ENCODE measurements around the gene FAM151B.
"Not testable (repeated sequence)": the region's sequence is repeated elsewhere in the genome, so short reads cannot be mapped to it uniquely, and the experiment has no call there.

FAM151B gene, protein sequence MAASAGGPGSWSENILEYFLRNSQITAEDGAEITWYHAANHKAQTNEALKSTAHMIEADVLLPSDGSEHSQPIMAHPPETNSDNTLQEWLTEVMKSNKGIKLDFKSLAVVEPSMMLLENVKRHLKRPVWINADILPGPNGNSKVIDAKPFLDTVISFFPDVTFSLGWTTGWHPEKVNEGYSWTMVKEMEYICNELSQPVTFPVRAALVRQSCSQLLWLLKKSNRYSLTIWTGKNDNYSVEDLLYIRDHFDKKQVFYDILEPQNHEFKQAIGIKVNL

DNA sequence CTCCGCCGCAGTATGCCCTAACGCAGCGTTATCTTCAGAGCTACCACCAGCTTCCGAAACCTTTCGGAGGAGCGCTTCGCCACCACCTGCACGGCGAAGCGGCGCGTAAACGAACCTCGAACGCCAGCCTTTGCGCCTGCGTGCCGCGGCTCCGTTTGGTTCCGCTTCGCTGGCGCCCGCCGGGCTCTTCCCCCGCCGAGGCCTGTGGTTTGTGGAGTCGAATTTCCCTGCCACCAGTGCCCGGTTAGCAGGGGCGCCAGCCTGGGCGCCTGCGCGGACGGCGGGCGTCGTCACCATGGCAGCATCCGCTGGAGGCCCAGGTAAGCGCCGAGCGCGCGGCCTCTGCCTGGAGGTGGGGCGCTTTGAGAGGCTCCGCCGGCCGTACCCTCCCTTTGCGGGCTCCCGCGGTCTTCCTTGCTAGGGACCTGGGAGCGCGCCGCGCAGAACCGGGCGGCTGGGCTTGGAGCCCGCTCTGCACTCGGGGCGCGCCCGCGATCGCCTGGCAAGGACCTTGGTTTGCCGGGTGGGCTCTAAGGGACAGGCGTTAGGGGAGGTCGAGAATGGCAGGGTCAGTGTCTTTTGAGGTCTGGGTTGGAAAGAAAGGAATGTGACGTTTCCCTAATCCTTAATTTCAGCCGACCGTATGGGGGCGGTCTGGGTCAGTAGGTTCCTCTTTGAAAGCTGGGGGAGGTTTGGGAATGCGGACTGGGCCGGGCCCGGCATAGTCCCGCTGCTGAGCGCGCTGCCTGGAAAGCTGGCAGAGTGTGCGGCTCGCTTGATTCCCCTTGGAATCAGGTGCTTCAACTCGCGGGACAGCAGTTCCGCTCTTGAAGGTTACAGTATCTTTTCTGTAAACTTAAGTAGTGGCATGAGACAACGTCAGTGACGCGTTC lies at the start of gene FAM151B:
Gene FAM151B (plus strand): TSS at position 272 of the 893 bp plus-strand sequence. CDS start 24 bp downstream, at position 296.
- DNase-seq (ENCODE audit: low read depth, low spot score), result peak; percentile 98

DNA sequence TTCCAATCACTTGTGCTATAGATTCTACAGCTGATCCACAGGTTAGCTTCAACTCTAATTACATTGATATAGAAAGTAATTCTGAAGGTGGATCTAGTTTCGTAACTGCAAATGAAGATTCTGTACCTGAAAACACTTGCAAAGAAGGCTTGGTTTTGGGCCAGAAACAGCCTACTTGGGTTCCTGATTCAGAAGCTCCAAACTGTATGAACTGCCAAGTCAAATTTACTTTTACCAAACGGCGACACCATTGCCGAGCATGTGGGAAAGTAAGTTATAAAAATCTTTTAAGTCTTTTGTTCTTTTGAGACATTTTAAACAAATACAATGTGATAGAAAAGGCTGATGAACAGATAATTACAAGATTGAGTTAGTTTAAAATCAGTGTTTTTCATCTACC lies 49.2 kb upstream of the FAM151B start:
- no peak for DNase-seq (ENCODE audit: low read depth, low spot score)

DNA sequence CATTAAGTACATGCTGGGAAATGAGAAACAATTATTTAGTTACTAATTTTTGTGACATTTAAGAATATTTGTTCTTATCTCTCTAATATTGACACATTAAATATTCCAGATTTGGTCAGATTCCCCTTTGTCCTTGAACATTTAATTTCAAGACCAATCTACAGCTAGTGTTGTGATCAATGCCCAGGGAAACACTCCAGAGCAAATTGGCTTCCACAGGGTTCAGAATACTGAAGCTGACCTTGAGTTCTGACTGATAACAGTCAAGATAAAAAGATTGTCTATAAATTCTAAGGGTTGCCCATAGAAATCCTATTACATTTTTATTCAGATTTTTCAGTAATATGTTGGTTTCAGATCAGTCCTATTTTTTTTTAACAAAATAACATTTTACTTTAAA lies 48.7 kb upstream of the FAM151B start:
- no peak for DNase-seq (ENCODE audit: low read depth, low spot score)

DNA sequence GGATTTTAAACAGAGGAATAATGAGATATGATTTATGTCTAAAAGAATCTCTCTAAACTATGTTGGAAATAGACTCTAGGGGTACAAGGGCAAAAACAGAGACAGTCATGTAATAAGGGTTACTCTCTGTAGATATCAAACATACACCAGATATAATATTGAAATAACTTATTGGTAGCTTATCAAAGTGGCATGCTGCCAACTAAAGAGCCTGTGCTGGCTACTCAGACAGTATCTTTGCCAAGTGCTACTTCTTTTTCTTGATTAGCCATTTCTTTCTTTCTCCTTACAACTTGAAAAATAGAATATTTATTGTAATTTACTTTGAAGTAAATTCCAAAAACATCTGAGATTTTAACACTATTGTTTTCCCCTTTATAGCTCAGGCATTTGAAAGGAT lies 45.2 kb upstream of the FAM151B start:
- no peak for DNase-seq (ENCODE audit: low read depth, low spot score)

DNA sequence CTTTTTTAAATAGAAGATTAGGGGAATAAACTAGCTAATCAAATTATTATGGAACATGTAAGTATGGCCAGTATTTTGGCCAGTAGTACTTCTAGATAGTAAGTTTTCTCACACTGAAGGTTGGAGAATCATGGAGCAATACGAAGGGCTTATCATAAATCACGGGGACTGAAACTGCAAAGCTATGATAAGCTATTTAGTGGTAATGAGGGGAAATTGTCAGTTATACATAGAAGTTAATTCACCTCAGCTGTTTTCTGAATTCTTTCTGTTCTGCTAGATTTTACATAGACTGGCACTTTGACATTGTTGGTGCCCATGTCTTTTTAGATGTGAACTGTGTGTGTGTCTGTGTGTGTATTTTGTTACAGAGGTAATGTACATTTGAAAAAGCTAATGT lies 34.5 kb upstream of the FAM151B start:
- no peak for DNase-seq (ENCODE audit: low read depth, low spot score)

DNA sequence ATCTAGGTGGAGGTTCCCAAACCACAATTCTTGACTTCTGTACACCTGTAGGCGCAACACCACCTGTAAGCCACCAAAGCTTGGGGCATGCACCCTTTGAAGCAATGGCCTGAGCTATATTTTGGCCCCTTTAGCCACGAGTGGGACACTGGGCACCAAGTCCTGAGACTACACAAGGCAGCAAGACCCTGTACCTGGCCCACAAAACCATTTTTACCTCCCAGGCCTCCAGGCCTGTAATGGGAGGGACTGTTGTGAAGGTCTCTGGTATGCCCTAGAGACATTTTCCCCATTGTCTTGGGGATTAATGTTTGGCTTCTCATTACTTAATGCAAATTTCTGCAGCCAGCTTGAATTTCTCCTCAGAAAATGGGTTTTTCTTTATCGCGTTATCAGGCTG lies 24.6 kb upstream of the FAM151B start:
- DNase-seq (ENCODE audit: low read depth, low spot score), result no peak

DNA sequence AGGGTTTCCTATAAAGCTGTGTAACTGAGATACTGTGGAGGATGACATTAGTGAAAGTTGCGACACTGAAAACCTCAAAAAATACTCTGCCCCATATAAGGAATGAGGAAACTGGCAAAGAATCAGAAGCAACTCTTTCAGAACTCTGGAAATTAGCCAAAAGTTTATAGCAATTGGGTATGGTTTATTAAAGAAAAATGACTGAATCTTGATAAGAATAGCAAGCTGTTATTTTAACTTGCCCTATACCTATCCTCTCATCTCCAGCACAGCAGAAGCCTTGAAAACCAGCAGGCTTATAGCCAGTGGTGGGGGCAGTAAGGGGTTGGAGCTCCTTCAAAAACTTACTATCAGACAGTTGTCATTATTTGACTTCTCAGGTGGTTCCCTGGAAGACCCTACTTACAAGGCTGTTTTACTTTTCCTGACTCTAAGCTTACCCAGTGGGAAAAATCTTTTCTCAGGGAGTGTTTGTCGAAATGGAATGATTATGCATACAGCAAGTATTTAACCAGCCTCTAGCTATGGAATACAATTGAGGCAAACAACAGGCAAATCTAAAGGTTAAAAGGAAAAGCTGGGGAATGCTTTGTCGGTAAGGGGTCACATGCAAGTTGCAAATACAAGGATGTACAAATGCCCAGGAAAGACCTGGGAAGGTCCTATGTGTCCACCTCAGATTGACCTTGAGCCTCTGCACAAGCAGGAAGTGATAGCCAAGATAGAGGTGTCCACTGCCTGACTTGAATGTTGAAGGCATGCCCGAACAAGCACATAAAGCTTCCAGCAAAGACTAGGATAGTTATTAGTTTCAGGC lies 21.0 kb upstream of the FAM151B start:
- DNase-seq (ENCODE audit: low read depth, low spot score), result no peak

DNA sequence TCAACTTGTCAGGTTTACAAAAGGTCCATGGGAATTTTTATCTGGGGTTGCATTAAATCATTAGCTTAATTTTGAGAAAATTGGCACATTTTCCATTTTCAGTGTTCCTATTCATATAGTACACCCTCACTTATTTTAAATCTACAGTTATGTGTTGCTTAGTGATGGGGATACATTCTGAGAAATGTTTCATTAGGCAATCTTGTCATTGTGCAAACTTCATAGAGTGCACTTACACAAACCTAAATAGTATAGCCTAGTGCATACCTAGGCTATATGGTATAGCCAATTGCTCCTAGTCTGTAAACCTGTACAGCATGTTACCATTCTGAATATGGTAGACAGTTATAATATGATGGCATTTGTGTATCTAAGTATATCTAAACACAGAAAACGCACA lies 19.8 kb upstream of the FAM151B start:
- no peak for DNase-seq (ENCODE audit: low read depth, low spot score)

DNA sequence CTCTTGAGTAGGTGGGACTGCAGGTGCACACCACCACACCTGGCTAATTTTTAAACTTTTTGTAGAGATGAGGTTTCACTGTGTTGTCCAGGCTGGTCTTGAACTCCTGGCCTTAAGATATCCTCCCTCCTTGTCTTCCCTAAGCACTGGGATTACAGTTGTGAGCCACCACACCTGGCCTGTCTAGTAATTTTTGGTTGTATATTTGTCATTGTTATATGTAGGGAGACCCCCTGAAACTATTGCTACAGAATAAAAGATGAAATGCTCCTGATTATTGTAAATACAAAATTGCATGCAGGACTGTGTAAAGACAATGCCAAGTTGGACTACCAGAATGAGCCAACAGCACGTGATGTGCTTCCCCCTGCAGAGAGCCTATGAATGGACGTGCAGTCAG lies 17.3 kb upstream of the FAM151B start:
- not testable (repeated sequence) for DNase-seq (ENCODE audit: low read depth, low spot score)

DNA sequence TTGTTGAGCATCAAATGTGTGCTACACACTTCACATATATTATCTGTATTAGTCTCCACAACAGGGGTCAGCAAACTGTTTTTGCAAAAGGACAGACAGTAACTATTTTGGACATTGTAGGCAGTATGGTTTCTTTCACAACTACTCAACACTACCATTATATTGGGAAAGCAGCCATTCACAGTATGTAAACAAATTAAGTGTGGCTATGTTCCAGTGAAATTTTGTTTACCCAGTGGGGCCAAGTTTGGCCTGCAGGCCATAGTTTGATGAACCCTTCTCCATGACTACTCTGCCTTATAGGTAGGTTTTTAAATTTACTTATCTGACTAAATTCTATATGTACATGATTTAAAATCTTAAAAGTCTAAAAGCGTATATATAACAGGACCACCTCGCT lies 13.0 kb upstream of the FAM151B start:
- no peak for DNase-seq (ENCODE audit: low read depth, low spot score)

DNA sequence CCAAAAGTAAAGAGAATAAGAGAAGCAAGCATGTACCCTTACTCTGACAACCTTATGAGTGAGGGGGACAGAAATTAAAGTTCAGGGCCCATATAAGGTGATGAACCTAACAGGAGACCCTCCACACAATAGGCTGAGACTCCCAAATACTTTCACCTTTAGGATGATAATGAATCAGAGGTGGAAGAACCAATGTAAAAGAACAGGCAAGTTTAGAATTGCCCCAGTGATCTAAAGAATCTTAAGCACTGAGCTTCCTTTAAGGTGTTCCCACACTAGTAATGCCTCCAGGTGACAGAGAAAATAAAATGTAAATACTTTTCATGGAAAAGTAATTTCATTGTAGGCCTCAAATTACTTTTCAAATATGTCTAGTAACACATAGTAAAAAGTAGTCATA lies 8.2 kb upstream of the FAM151B start:
- DNase-seq (ENCODE audit: low read depth, low spot score), result no peak

DNA sequence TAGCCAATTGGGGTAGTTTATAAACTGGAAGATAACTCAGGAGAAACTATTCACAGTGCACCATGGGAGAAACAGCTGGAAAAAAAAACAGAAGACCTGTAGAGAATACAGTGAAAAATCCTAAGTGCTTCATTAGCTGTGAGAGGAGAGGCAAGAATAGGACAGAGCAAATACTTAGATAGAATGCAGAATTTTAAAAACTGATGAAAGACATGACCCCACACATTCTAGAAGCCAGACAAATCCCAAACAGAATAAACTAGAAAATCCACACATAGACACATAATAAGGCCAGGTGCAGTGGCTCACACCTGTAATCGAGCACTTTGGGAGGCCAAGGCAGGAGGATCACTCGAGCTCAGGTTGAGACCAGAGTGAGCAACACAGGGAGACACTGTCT lies 7.5 kb upstream of the FAM151B start:
- DNase-seq (ENCODE audit: low read depth, low spot score), result no peak

DNA sequence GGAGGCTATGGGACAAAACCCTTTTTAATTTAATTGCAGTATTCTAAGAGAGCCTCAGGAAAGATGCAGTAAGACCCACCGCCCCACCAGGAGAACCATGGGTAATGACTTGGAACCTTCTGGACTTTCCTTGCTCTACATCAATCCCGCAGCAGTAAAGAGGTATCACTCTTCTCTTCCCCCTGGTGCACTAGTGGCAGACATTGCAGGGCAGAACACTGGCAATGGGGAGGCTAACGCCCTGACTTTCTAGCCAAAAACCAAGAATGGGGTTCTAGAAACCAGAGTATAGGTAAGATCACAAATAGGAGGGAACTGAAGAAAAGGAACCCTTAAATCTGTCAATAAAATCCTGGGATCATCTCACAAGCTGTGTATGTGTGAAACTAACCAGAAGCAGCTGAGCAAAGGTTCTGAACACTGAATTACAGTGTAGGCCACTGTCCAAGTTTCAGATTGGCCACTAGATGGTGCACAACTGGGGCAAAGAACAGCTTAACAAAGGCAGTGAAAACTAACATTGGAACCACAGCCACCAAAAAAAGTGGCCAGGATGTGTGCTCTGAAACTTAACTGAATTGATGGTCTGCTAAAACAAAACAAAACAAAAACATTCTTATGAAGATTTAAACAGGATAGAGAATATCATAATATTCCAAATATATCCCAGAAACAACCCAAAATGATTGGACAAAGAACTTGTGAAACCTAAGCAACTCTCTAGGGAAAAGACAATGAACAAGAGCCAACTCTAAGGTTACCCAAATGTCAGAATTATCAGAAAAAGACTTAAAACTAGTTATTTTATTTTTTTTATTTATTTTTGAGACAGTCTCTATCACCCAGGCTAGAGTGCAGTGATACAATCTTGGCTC lies 6.6 kb upstream of the FAM151B start:
- DNase-seq (ENCODE audit: low read depth, low spot score), result peak; percentile 59

DNA sequence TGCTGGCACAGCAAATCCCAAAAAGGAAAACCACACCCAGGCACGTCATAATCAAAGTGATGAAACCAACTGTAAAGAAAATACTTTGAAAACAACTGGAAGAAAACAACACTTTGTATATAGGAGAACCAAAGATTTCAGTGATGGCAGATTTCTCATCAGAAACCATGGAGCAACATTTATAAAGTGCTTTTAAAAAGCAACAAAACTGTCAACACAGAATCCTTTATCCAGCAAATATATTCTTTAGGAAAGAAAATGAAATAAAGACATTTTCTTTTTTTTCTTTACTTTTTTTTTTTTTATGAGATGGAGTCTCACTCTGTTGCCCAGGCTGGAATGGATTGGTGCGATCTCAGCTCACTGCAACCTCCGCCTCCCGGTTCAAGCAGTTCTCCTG lies 5.3 kb upstream of the FAM151B start:
- DNase-seq (ENCODE audit: low read depth, low spot score), result no peak

DNA sequence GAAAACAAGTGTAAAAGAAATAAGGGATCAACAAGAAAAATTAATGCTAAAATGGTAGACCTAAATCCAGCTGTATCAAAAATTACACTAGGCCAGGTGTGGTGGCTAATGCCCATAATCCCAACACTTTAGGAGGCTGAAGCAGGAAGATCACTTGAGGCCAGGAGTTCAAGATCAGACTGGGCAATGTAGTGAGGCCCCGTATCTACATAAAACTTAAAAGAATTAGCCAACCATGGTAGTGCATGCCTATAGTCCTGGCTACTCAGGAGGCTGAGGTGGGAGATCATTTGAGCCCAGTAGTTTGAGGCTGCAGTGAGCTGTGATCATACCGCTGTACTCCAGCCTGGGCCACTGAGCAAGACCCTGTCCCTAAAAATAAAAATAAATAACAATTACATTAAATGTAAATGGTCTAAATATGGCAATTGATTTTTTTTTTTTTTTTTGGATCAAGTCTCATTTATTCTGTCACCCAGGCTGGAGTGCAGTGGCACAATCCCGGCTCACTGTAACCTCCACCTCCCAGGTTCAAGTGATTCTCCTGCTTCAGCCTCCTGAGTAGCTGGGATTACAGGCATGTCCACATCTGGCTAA lies 4.2 kb upstream of the FAM151B start:
- DNase-seq (ENCODE audit: low read depth, low spot score), result no peak

DNA sequence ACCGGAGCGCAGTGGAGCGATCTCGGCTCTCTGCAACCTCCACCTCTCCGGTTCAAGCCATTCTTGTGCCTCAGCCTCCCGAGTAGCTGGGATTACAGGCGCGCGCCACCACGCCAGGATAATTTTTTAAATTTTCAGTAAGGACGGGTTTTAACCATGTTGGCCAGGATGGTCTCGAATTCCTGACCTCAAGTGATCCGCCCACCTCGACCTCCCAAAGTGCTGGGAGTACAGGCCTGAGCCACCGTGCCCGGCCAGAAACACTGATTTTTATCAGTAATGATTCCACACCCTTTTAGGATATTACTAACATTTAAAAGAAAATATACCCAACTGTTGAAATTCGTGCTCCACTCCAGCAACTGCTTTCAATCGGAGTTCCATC lies 464 bp upstream of the FAM151B start:
- no peak for DNase-seq (ENCODE audit: low read depth, low spot score)

DNA sequence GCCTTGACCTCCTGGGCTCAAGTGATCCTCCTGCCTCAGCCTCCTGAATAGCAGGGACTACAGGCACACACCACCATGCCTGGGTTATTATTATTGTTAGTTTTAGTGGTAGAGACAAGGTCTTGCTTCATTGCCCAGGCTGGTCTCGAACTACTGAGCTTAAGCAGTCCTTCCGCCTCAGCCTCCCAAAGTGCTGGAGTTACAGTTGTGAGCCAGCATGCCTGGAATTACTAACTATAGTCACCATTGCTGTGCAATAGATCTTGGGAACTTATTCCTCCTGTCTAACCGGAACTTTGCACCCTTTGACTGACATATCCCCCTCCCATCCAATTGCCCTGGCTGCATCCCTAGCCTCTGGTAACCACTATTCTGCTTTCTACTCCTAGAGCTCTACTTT lies 3.4 kb downstream of the FAM151B start:
- no peak for DNase-seq (ENCODE audit: low read depth, low spot score)

DNA sequence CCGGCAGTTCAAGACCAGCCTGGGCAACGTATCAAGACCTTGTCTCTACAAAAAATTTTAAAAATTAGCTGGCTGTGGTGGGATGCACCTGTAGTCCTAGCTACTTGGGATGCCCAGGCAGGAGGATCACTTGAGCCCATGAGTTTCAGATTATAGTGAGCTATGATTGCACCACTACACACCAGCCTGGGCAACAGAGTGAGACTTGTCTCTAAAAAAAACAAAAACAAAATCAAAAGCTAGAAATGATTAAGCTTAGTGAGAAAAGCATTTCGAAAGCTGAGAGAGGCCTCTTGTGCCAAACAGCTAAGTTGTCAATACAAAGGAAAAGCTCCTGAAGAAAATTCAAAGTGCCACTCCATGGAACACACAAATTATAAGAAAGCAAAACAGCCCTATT lies 4.8 kb downstream of the FAM151B start:
- DNase-seq (ENCODE audit: low read depth, low spot score), result no peak

DNA sequence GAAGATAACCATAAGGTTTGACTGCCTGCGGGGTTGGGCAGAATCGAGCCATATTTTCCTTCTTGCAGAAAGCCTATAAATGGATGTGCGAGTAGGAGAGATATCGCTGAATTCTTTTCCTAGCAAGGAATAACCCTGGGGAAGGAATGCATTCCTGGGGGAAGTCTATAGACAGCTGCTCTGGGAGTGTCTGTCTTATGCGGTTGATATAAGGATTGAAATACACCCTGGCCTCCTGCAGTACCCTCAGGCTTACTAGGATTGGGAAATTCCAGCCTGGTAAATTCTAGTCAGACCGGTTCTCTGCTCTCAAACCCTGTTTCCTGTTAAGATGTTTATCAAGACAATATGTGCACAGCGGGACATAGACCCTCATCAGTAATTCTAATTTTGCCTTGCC lies 5.5 kb downstream of the FAM151B start:
- peak; percentile 51 for DNase-seq (ENCODE audit: low read depth, low spot score)

DNA sequence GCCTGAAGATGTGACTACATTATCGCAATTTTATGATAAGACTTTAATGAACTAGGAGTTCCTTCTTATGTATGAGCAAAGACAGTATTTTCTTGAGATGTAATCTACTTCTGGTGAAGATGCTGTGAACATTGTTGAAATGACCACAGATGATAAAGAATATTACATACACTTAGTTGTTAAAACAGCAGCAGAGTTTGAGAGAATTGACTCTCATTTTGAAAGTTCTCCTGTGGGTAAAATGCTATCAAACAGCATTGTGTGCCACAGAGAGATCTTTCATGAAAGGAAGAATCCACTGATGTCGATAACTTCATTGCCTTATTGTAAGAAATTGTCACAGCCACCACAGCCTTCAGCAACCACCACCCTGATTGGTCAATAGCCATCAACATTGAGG lies 8.0 kb downstream of the FAM151B start:
- no peak for DNase-seq (ENCODE audit: low read depth, low spot score)

DNA sequence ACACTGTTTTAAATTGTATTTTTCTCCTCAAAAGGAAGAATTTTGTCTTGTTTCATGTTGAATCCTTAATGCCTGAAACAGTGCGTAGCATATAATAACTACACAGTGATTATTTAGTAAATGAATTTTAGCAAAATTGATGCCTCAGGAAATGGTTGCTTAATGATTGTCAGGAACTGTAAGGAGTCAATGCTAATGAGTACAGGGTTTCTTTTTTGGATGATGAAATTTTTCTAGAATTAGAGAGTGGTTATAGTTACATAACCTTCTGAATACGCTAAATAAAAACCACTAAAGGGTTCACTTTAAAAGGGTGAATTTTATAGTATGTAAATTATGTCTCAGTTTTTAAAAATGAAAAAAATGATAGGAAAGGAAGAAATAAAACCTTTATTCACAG lies 14.9 kb downstream of the FAM151B start:
- DNase-seq (ENCODE audit: low read depth, low spot score), result no peak

Data from ELF-1 (cell line).